Esophagus squamous epithelium (tissue), 4 donors: ENCODE measurements around the gene TRAF3IP1.

ENCODE experiments used
- POLR2A ChIP-seq, 4 donors: fragments of 450-650 bp; IDR thresholded peaks; one replicate each; pipeline ENCODE4 v1.6.1; 2017; ENCODE audit warnings: antibody characterized with exemption in 4 of 4, mild to moderate bottlenecking in 4 of 4, moderate library complexity in 3 of 4
- TF ChIP-seq, protein P1 (sequence below), 6 experiments: fragments of 450-650 bp in 4 of 6; fragments of 200-600 bp in 2 of 6; sonication (generic) in 2 of 6; IDR thresholded peaks; one replicate each; pipeline ENCODE4 v1.5.1; 2016 to 2019; ENCODE audit warnings: antibody characterized with exemption in 6 of 6, mild to moderate bottlenecking in 4 of 6, moderate library complexity in 4 of 6

DNA sequence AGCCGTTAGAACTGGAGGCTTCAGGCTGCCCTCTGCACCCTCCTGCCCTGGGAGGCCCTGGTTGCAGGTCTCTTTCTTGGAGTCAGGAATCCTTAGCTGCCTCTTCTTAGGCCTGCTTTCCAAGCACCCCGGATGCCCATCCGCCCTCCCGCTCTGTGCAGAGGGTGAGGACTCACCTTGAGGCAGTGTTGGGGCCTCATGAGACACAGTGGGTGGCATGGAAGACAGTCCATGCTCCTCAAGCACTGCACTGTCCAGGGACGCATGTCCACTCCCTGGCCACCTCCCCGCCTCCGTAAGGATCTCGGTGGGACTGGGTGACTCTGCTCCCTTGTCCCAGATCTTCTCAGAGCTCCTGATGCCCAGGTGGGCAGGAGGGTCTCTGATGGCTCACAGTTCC lies 5.7 kb upstream of the TRAF3IP1 start:
- no peak for TF ChIP-seq POLR2A (IDR thresholded peaks at IDR 0.05)
- TF ChIP-seq, protein P1, sequence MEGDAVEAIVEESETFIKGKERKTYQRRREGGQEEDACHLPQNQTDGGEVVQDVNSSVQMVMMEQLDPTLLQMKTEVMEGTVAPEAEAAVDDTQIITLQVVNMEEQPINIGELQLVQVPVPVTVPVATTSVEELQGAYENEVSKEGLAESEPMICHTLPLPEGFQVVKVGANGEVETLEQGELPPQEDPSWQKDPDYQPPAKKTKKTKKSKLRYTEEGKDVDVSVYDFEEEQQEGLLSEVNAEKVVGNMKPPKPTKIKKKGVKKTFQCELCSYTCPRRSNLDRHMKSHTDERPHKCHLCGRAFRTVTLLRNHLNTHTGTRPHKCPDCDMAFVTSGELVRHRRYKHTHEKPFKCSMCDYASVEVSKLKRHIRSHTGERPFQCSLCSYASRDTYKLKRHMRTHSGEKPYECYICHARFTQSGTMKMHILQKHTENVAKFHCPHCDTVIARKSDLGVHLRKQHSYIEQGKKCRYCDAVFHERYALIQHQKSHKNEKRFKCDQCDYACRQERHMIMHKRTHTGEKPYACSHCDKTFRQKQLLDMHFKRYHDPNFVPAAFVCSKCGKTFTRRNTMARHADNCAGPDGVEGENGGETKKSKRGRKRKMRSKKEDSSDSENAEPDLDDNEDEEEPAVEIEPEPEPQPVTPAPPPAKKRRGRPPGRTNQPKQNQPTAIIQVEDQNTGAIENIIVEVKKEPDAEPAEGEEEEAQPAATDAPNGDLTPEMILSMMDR (IDR thresholded peaks at IDR 0.05), result no peak
